GM12874 (cell line): Measurements from ENCODE around the gene CEP95.

Source experiments
- CTCF ChIP-seq: IDR thresholded peaks from 2 replicates; pipeline ENCODE4 v1.5.1; 2011; ENCODE audit warnings: low read depth, mild to moderate bottlenecking, control low read depth, low read length, moderate library complexity; ENCODE audit not compliant: insufficient read depth

Gene CEP95

GRCh38 chr17:64506576-64507412, at the start of gene CEP95:
Gene CEP95 (plus strand): TSS chr17:64506977. CDS start chr17:64507098, 121 bp downstream.
- no peak for TF ChIP-seq CTCF

GRCh38 chr17:64457156-64457555, 49.6 kb upstream of the CEP95 start:
- no peak for TF ChIP-seq CTCF

- no peak for TF ChIP-seq CTCF
These were observed 48.0 kb upstream of the CEP95 start for GRCh38 chr17:64458756-64459155.

GRCh38 chr17:64459284-64459747, 47.5 kb upstream of the CEP95 start:
- TF ChIP-seq CTCF, result no peak

- TF ChIP-seq CTCF, result no peak
These were observed 45.8 kb upstream of the CEP95 start for GRCh38 chr17:64460955-64461354.

- TF ChIP-seq CTCF, result no peak
These were observed 45.0 kb upstream of the CEP95 start for GRCh38 chr17:64461788-64462187.

GRCh38 chr17:64466019-64466735, 40.6 kb upstream of the CEP95 start:
- no peak for TF ChIP-seq CTCF
